ENCODE data around the gene ZBTB40. TPM values are rescaled to one million over a fixed set of nuclear protein-coding genes. Genes with fewer than 3 reads are reported as not detected.

The ZBTB40 gene
- total RNA-seq, 6 experiments from 2014 or later = 8.8 to 12.2 (median 10.7) TPM

- TF ChIP-seq CTCF (IDR thresholded peaks at IDR 0.05) = no peak
- H3K36me3 Mint-ChIP-seq (ENCODE audit: low read depth) = peaks cover 11% of the 10 kb centered on the region; the same call in 1 of the 2 replicates
- peaks cover 37% of the 10 kb centered on the region for H3K27me3 Mint-ChIP-seq (ENCODE audit: insufficient read depth)
- no peak overlapping the region for H3K4me3 Mint-ChIP-seq
- no peaks in the 10 kb centered on the region for H3K4me1 Mint-ChIP-seq (ENCODE audit: low read depth)
- no peak overlapping the region for H3K27ac Mint-ChIP-seq
- no peak for DNase-seq
- H3K9me3 Mint-ChIP-seq = peaks cover 33% of the 10 kb centered on the region
These were observed 124.0 kb downstream of the ZBTB40 start for GRCh38 chr1:22575532-22576149.

- Mint-ChIP-seq H3K27me3 (ENCODE audit: insufficient read depth) (peaks cover 35% of the 10 kb centered on the region), H3K9me3 (peaks cover 33% of the 10 kb centered on the region), H3K36me3 (ENCODE audit: low read depth) (peaks cover 11% of the 10 kb centered on the region; the same call in 1 of the 2 replicates), H3K4me1 (ENCODE audit: low read depth) (no peaks in the 10 kb centered on the region), H3K27ac (no peak overlapping the region), H3K4me3 (no peak overlapping the region)
- no peak for DNase-seq
- TF ChIP-seq CTCF (IDR thresholded peaks at IDR 0.05) = no peak
These were observed 124.5 kb downstream of the ZBTB40 start for GRCh38 chr1:22576150-22576544.

GRCh38 chr1:22576617-22577016 is 125.0 kb downstream of the ZBTB40 start:
- no peak for DNase-seq
- Mint-ChIP-seq H3K36me3 (ENCODE audit: low read depth) (peaks cover 11% of the 10 kb centered on the region; the same call in 1 of the 2 replicates), H3K27ac (no peak overlapping the region), H3K9me3 (peaks cover 33% of the 10 kb centered on the region), H3K4me1 (ENCODE audit: low read depth) (no peaks in the 10 kb centered on the region), H3K4me3 (no peak overlapping the region), H3K27me3 (ENCODE audit: insufficient read depth) (peaks cover 33% of the 10 kb centered on the region)
- TF ChIP-seq CTCF (IDR thresholded peaks at IDR 0.05) = no peak

- no peak for TF ChIP-seq CTCF (IDR thresholded peaks at IDR 0.05)
- Mint-ChIP-seq H3K4me3 (no peak overlapping the region), H3K9me3 (peaks cover 33% of the 10 kb centered on the region), H3K27ac (no peak overlapping the region), H3K27me3 (ENCODE audit: insufficient read depth) (peaks cover 26% of the 10 kb centered on the region), H3K36me3 (ENCODE audit: low read depth) (peaks cover 11% of the 10 kb centered on the region; the same call in 1 of the 2 replicates), H3K4me1 (ENCODE audit: low read depth) (no peaks in the 10 kb centered on the region)
- no peak for DNase-seq
These were observed 127.2 kb downstream of the ZBTB40 start for GRCh38 chr1:22578732-22579361.

- Mint-ChIP-seq H3K4me1 (ENCODE audit: low read depth) (no peaks in the 10 kb centered on the region), H3K4me3 (no peak overlapping the region)
These were observed 128.0 kb downstream of the ZBTB40 start for GRCh38 chr1:22579541-22580155.

More at GRCh38 chr1:22579541-22580155, 128.0 kb downstream of the ZBTB40 start:
- no peak for TF ChIP-seq CTCF (IDR thresholded peaks at IDR 0.05)
- H3K27ac Mint-ChIP-seq = no peak overlapping the region
- H3K9me3 Mint-ChIP-seq = peaks cover 33% of the 10 kb centered on the region
- peaks cover 24% of the 10 kb centered on the region for H3K27me3 Mint-ChIP-seq (ENCODE audit: insufficient read depth)
- H3K36me3 Mint-ChIP-seq (ENCODE audit: low read depth) = peaks cover 11% of the 10 kb centered on the region; the same call in 1 of the 2 replicates
- no peak for DNase-seq

Other genes starting within 250 kb of the ZBTB40 start
- not detected for gene EPHA8, start 111.6 kb downstream of the ZBTB40 start, total RNA-seq (2021; fragmentation: NEBNext Ultra II Directional; extraction: Animal tissue kit (Norgen Biotek cat#: 25700))
- gene C1QA, start 184.8 kb downstream of the ZBTB40 start, total RNA-seq (2021; fragmentation: NEBNext Ultra II Directional; extraction: Animal tissue kit (Norgen Biotek cat#: 25700)) = not detected
- gene C1QC, start 191.8 kb downstream of the ZBTB40 start, total RNA-seq (2021; fragmentation: NEBNext Ultra II Directional; extraction: Animal tissue kit (Norgen Biotek cat#: 25700)) = not detected
- not detected for gene C1QB, start 201.4 kb downstream of the ZBTB40 start, total RNA-seq (2021; fragmentation: NEBNext Ultra II Directional; extraction: Animal tissue kit (Norgen Biotek cat#: 25700))